Activated T-cell treated with anti-CD3 and anti-CD28 coated beads, Interleukin-2, amount 50 U/mL, for 1 hour (primary cell): ENCODE results near the gene COG3.

ENCODE experiments used
- DNase-seq: peaks from one replicate; pipeline ENCODE4 v3.0.0-alpha.2; 2020

Gene COG3

GRCh38 chr13:45508776-45509175 lies 44.0 kb downstream of the COG3 start:
- no peak for DNase-seq

- DNase-seq, result no peak
Measured at GRCh38 chr13:45510672-45511071, 45.9 kb downstream of the COG3 start.

GRCh38 chr13:45511310-45512097 lies 46.8 kb downstream of the COG3 start:
- no peak for DNase-seq

GRCh38 chr13:45512098-45512496 lies 47.4 kb downstream of the COG3 start:
- DNase-seq, result no peak

GRCh38 chr13:45516757-45517156 lies 52.0 kb downstream of the COG3 start:
- no peak for DNase-seq

- DNase-seq, result no peak
Measured at GRCh38 chr13:45518525-45519245, 53.9 kb downstream of the COG3 start.

GRCh38 chr13:45519493-45519892 lies 54.8 kb downstream of the COG3 start:
- no peak for DNase-seq

GRCh38 chr13:45521297-45521696 lies 56.6 kb downstream of the COG3 start:
- DNase-seq, result no peak

GRCh38 chr13:45522571-45522970 lies 57.8 kb downstream of the COG3 start:
- DNase-seq, result no peak

GRCh38 chr13:45527699-45528462 lies 63.1 kb downstream of the COG3 start:
- DNase-seq, result no peak

GRCh38 chr13:45529758-45530157 lies 65.0 kb downstream of the COG3 start:
- no peak for DNase-seq

GRCh38 chr13:45534604-45535003 lies 69.9 kb downstream of the COG3 start:
- DNase-seq, result no peak

GRCh38 chr13:45536224-45536623 lies 71.5 kb downstream of the COG3 start:
- no peak for DNase-seq

- DNase-seq, result no peak
Measured at GRCh38 chr13:45537516-45537915, 72.8 kb downstream of the COG3 start.

GRCh38 chr13:45538382-45538781 lies 73.6 kb downstream of the COG3 start:
- DNase-seq, result no peak

GRCh38 chr13:45540195-45540594 lies 75.5 kb downstream of the COG3 start:
- no peak for DNase-seq

GRCh38 chr13:45540864-45541263 lies 76.1 kb downstream of the COG3 start:
- no peak for DNase-seq

GRCh38 chr13:45541806-45542205 lies 77.1 kb downstream of the COG3 start:
- DNase-seq, result no peak

- DNase-seq, result no peak
Measured at GRCh38 chr13:45542391-45542790, 77.7 kb downstream of the COG3 start.

GRCh38 chr13:45542878-45543277 lies 78.1 kb downstream of the COG3 start:
- no peak for DNase-seq

- no peak for DNase-seq
Measured at GRCh38 chr13:45544520-45544919, 79.8 kb downstream of the COG3 start.

- no peak for DNase-seq
Measured at GRCh38 chr13:45545686-45546409, 81.1 kb downstream of the COG3 start.

- no peak for DNase-seq
Measured at GRCh38 chr13:45546410-45546765, 81.6 kb downstream of the COG3 start.
